ENCODE results near the gene IMMP2L. TPM values are rescaled to one million over a fixed set of nuclear protein-coding genes. Genes with fewer than 3 reads are reported as not detected.

The IMMP2L gene
- total RNA-seq, 1 experiment from 2014 or later = 13.6 TPM

DNA sequence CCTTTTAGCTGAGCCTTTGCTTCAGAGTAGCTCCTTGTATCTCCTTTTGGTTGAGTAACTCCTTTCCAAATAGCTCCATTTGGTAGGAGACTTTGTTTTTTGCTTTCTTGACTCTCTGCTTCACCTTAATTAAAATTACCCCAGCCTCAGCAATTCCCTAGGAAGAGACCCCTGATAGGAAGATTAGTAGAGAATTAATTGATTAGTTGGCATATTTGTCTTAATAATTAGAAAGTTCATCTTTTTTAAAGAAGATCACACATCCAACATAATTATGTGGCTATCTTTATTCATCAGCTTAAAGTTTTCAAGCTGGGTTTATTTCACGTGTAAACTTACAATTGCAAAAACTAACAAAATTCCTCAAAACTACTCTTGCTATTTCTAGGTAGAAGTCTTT, 352.2 kb downstream of the IMMP2L start:
- Mint-ChIP-seq H3K27ac (no peak overlapping the region), H3K36me3 (no peaks in the 10 kb centered on the region; the same call in 1 of the 2 replicates), H3K4me3 (no peak overlapping the region), H3K9me3 (no peaks in the 10 kb centered on the region), H3K27me3 (ENCODE audit: low read depth) (no peaks in the 10 kb centered on the region), H3K4me1 (peaks cover 9% of the 10 kb centered on the region)
- POLR2A ChIA-PET = interaction anchor here (0.6 kb wide), 1 partner anchor 9 kb away, joined by 4 read pairs; no protein-coding TSS in a partner anchor
- no peak for DNase-seq (ENCODE audit: low spot score)
- no peak for ATAC-seq
- CTCF ChIA-PET = interaction anchor here (0.7 kb wide), 1 partner anchor 111 kb away, joined by 3 read pairs; no protein-coding TSS in a partner anchor
- no peak for TF ChIP-seq NR1H2 (CRISPR knock-in tag; IDR thresholded peaks at IDR 0.05)
- TF ChIP-seq MXD4 (CRISPR knock-in tag; IDR thresholded peaks at IDR 0.05; ENCODE audit: borderline replicate concordance) = no peak
- TF ChIP-seq FOXJ3 (CRISPR knock-in tag; IDR thresholded peaks at IDR 0.05; ENCODE audit: borderline replicate concordance) = no peak
- TF ChIP-seq, protein P1, sequence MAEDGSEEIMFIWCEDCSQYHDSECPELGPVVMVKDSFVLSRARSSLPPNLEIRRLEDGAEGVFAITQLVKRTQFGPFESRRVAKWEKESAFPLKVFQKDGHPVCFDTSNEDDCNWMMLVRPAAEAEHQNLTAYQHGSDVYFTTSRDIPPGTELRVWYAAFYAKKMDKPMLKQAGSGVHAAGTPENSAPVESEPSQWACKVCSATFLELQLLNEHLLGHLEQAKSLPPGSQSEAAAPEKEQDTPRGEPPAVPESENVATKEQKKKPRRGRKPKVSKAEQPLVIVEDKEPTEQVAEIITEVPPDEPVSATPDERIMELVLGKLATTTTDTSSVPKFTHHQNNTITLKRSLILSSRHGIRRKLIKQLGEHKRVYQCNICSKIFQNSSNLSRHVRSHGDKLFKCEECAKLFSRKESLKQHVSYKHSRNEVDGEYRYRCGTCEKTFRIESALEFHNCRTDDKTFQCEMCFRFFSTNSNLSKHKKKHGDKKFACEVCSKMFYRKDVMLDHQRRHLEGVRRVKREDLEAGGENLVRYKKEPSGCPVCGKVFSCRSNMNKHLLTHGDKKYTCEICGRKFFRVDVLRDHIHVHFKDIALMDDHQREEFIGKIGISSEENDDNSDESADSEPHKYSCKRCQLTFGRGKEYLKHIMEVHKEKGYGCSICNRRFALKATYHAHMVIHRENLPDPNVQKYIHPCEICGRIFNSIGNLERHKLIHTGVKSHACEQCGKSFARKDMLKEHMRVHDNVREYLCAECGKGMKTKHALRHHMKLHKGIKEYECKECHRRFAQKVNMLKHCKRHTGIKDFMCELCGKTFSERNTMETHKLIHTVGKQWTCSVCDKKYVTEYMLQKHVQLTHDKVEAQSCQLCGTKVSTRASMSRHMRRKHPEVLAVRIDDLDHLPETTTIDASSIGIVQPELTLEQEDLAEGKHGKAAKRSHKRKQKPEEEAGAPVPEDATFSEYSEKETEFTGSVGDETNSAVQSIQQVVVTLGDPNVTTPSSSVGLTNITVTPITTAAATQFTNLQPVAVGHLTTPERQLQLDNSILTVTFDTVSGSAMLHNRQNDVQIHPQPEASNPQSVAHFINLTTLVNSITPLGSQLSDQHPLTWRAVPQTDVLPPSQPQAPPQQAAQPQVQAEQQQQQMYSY (CRISPR knock-in tag; IDR thresholded peaks at IDR 0.05) = no peak
- no peak for TF ChIP-seq STAT6 (CRISPR knock-in tag; conservative IDR thresholded peaks at IDR 0.05; ENCODE audit: low read depth)
- TF ChIP-seq MLX (CRISPR knock-in tag; IDR thresholded peaks at IDR 0.05) = no peak
- no peak for TF ChIP-seq ZNF121 (CRISPR knock-in tag; IDR thresholded peaks at IDR 0.05)
- no peak for TF ChIP-seq USF1 (CRISPR knock-in tag; IDR thresholded peaks at IDR 0.05)
- no peak for TF ChIP-seq OVOL2 (CRISPR knock-in tag; IDR thresholded peaks at IDR 0.05; ENCODE audit: borderline replicate concordance)
- no peak for TF ChIP-seq RELA (CRISPR knock-in tag; IDR thresholded peaks at IDR 0.05; ENCODE audit: borderline replicate concordance)

- H3K9me3 Mint-ChIP-seq = 0 out of 2 replicates have a peak, but pooled peaks cover 5% of the 10 kb centered on the region
- no peak for ATAC-seq
- H3K27ac Mint-ChIP-seq = no peak overlapping the region
- H3K36me3 Mint-ChIP-seq = no peaks in the 10 kb centered on the region
- no peaks in the 10 kb centered on the region for H3K27me3 Mint-ChIP-seq (ENCODE audit: low read depth)
- no peak for DNase-seq (ENCODE audit: low spot score)
- CTCF ChIA-PET = no interaction called here
- POLR2A ChIA-PET = no interaction called here
- no peak for TF ChIP-seq ZNF121 (CRISPR knock-in tag; IDR thresholded peaks at IDR 0.05)
- H3K4me3 Mint-ChIP-seq = no peak overlapping the region
- 0 out of 2 replicates have a peak, but pooled peaks cover 5% of the 10 kb centered on the region for H3K4me1 Mint-ChIP-seq
These were observed 357.0 kb downstream of the IMMP2L start for GRCh38 chr7:111205251-111205650.

DNA sequence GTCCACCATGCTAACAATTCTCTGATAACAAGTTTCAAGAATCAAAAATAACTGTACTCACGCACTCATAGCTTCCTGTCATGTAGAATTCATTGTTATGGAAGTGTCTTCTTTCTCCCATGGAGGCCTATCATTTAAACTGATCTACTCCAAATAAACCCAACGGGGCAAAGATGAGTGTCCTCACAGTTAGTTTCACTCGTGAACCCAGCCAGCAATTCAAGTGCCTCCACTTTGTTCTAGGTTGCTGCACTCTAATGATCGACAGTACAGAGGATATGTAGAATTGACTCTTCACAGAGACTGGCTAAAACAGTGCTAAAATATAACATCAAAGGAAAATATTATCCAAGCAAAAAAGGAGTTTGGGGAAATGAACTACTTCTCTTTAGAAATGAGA, 360.0 kb downstream of the IMMP2L start:
- no peak overlapping the region for H3K27ac Mint-ChIP-seq
- POLR2A ChIA-PET = no interaction called here
- peaks cover 5% of the 10 kb centered on the region; the same call in 1 of the 2 replicates for H3K9me3 Mint-ChIP-seq
- H3K36me3 Mint-ChIP-seq = no peaks in the 10 kb centered on the region
- 0 out of 2 replicates have a peak, but pooled peaks cover 5% of the 10 kb centered on the region for H3K4me1 Mint-ChIP-seq
- ATAC-seq (no peak), DNase-seq (ENCODE audit: low spot score) (no peak)
- CTCF ChIA-PET = no interaction called here
- H3K27me3 Mint-ChIP-seq (ENCODE audit: low read depth) = no peaks in the 10 kb centered on the region
- H3K4me3 Mint-ChIP-seq = no peak overlapping the region
- TF ChIP-seq ZBTB21 (CRISPR knock-in tag; IDR thresholded peaks at IDR 0.05; ENCODE audit: borderline replicate concordance) (no peak), NR1H2 (CRISPR knock-in tag; IDR thresholded peaks at IDR 0.05) (no peak), ARID4B (CRISPR knock-in tag; IDR thresholded peaks at IDR 0.05; ENCODE audit: borderline replicate concordance) (no peak), ESRRA (CRISPR knock-in tag; IDR thresholded peaks at IDR 0.05; ENCODE audit: borderline replicate concordance) (no peak), ZNF281 (CRISPR knock-in tag; IDR thresholded peaks at IDR 0.05) (no peak), MYBL2 (CRISPR knock-in tag; IDR thresholded peaks at IDR 0.05) (no peak)

Measured in WTC11 (cell line).